ENCODE results near the gene WDR90. TPM values are rescaled to one million over a fixed set of nuclear protein-coding genes. Genes with fewer than 3 reads are reported as not detected.

The WDR90 gene
- total RNA-seq, 1 donor from 2014 or later, result 21.2 TPM

- H3K4me1 Mint-ChIP-seq (ENCODE audit: low read depth, unreplicated experiment), result no peaks in the 10 kb centered on the region
- no peak overlapping the region for H3K4me3 Mint-ChIP-seq (ENCODE audit: unreplicated experiment)
- H3K36me3 Mint-ChIP-seq (ENCODE audit: low read depth, unreplicated experiment), result peaks cover 3% of the 10 kb centered on the region
- Histone ChIP-seq H3K9me3 (ENCODE audit: insufficient read depth, low read depth, low read length) (no peaks in the 10 kb centered on the region), H3K9ac (ENCODE audit: low read length) (no peak overlapping the region), H3K4me2 (ENCODE audit: low read length) (no peak overlapping the region), H3K27me3 (ENCODE audit: insufficient read depth, low read length) (no peaks in the 10 kb centered on the region), H3K4me1 (ENCODE audit: insufficient read depth, low read length) (peaks cover 4% of the 10 kb centered on the region), H2AFZ (ENCODE audit: low read depth, low read length) (no peak overlapping the region), H3K79me2 (ENCODE audit: insufficient read depth, low read length) (peaks cover 8% of the 10 kb centered on the region), H3K36me3 (ENCODE audit: insufficient read depth, low read length) (no peaks in the 10 kb centered on the region), H3K27ac (ENCODE audit: low read depth, low read length) (no peak overlapping the region), H3K4me3 (ENCODE audit: insufficient read depth, low read depth, low read length) (no peak overlapping the region), H4K20me1 (ENCODE audit: insufficient read depth, low read length) (no peaks in the 10 kb centered on the region)
- no peak for DNase-seq (ENCODE audit: low read depth)
- no peak for FAIRE-seq
- no peak for TF ChIP-seq EZH2 (IDR thresholded peaks at IDR 0.05; ENCODE audit: insufficient read depth, low read length)
- TF ChIP-seq CTCF (IDR thresholded peaks at IDR 0.05; ENCODE audit: insufficient read depth, low read depth, low read length), result no peak
- no peaks in the 10 kb centered on the region for H3K27me3 Mint-ChIP-seq (ENCODE audit: low read depth, unreplicated experiment)
- H3K9me3 Mint-ChIP-seq (ENCODE audit: unreplicated experiment), result no peaks in the 10 kb centered on the region
- H3K27ac Mint-ChIP-seq (ENCODE audit: unreplicated experiment), result no peak overlapping the region
Measured at GRCh38 chr16:654034-654433, 4.9 kb downstream of the WDR90 start.

- Mint-ChIP-seq H3K27ac (ENCODE audit: unreplicated experiment) (no peak overlapping the region), H3K36me3 (ENCODE audit: low read depth, unreplicated experiment) (peaks cover 3% of the 10 kb centered on the region), H3K9me3 (ENCODE audit: unreplicated experiment) (no peaks in the 10 kb centered on the region), H3K4me3 (ENCODE audit: unreplicated experiment) (no peak overlapping the region), H3K27me3 (ENCODE audit: low read depth, unreplicated experiment) (no peaks in the 10 kb centered on the region), H3K4me1 (ENCODE audit: low read depth, unreplicated experiment) (no peaks in the 10 kb centered on the region)
- no peaks in the 10 kb centered on the region for H3K27me3 ChIP-seq (ENCODE audit: insufficient read depth, low read length)
- H4K20me1 ChIP-seq (ENCODE audit: insufficient read depth, low read length), result no peaks in the 10 kb centered on the region
- TF ChIP-seq CTCF (IDR thresholded peaks at IDR 0.05; ENCODE audit: insufficient read depth, low read depth, low read length) (no peak), EZH2 (IDR thresholded peaks at IDR 0.05; ENCODE audit: insufficient read depth, low read length) (no peak)
- no peak overlapping the region for H3K4me3 ChIP-seq (ENCODE audit: insufficient read depth, low read depth, low read length)
- no peaks in the 10 kb centered on the region for H3K9me3 ChIP-seq (ENCODE audit: insufficient read depth, low read depth, low read length)
- H3K27ac ChIP-seq (ENCODE audit: low read depth, low read length), result no peak overlapping the region
- no peak overlapping the region for H2AFZ ChIP-seq (ENCODE audit: low read depth, low read length)
- H3K4me2 ChIP-seq (ENCODE audit: low read length), result no peak overlapping the region
- H3K36me3 ChIP-seq (ENCODE audit: insufficient read depth, low read length), result no peaks in the 10 kb centered on the region
- FAIRE-seq (no peak), DNase-seq (ENCODE audit: low read depth) (no peak)
- H3K79me2 ChIP-seq (ENCODE audit: insufficient read depth, low read length), result no peaks in the 10 kb centered on the region
- no peak overlapping the region for H3K9ac ChIP-seq (ENCODE audit: low read length)
- H3K4me1 ChIP-seq (ENCODE audit: insufficient read depth, low read length), result no peaks in the 10 kb centered on the region
Measured at GRCh38 chr16:657487-657886, 8.3 kb downstream of the WDR90 start.

GRCh38 chr16:658679-659571 lies 9.8 kb downstream of the WDR90 start:
- H3K9ac ChIP-seq (ENCODE audit: low read length), result no peak overlapping the region
- no peaks in the 10 kb centered on the region for H3K27me3 ChIP-seq (ENCODE audit: insufficient read depth, low read length)
- DNase-seq (ENCODE audit: low read depth) (no peak), FAIRE-seq (no peak)
- Mint-ChIP-seq H3K9me3 (ENCODE audit: unreplicated experiment) (no peaks in the 10 kb centered on the region), H3K4me3 (ENCODE audit: unreplicated experiment) (no peak overlapping the region), H3K27me3 (ENCODE audit: low read depth, unreplicated experiment) (no peaks in the 10 kb centered on the region), H3K36me3 (ENCODE audit: low read depth, unreplicated experiment) (peaks cover under 1% of the 10 kb centered on the region), H3K27ac (ENCODE audit: unreplicated experiment) (no peak overlapping the region), H3K4me1 (ENCODE audit: low read depth, unreplicated experiment) (no peaks in the 10 kb centered on the region)
- H3K9me3 ChIP-seq (ENCODE audit: insufficient read depth, low read depth, low read length), result no peaks in the 10 kb centered on the region
- H2AFZ ChIP-seq (ENCODE audit: low read depth, low read length), result no peak overlapping the region
- no peaks in the 10 kb centered on the region for H3K79me2 ChIP-seq (ENCODE audit: insufficient read depth, low read length)
- H3K4me3 ChIP-seq (ENCODE audit: insufficient read depth, low read depth, low read length), result no peak overlapping the region
- no peak overlapping the region for H3K4me2 ChIP-seq (ENCODE audit: low read length)
- TF ChIP-seq EZH2 (IDR thresholded peaks at IDR 0.05; ENCODE audit: insufficient read depth, low read length) (no peak), CTCF (IDR thresholded peaks at IDR 0.05; ENCODE audit: insufficient read depth, low read depth, low read length) (no peak)
- H3K4me1 ChIP-seq (ENCODE audit: insufficient read depth, low read length), result no peaks in the 10 kb centered on the region
- H4K20me1 ChIP-seq (ENCODE audit: insufficient read depth, low read length), result no peaks in the 10 kb centered on the region
- no peak overlapping the region for H3K27ac ChIP-seq (ENCODE audit: low read depth, low read length)
- H3K36me3 ChIP-seq (ENCODE audit: insufficient read depth, low read length), result no peaks in the 10 kb centered on the region
